ENCODE measurements around the gene FBXL15.

The FBXL15 gene

DNA sequence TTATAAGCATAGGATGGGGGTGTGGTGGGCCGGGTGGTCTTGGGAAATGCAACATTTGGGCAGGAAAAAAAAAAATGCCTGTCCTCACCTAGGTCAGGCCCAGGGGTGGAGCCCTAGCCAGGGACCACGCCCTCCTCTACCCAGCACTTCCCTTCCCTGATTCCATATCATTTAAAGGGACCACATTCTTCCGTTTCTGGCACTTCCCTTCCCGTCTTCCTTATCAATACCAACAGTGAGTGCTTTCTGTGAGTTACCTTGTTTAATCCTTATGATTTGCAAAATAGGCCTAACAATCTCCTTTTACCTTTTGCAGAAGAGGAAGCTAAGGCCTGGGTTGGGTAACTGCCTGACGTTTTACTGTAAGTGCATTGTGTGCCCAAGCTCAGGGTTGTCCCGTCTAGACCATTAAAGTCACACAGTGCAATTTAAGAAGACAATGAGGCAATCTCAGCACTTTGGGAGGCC is 47.4 kb downstream of the FBXL15 start:
- DNase-seq (ENCODE audit: low read depth): no peak
- TF ChIP-seq, protein P1, sequence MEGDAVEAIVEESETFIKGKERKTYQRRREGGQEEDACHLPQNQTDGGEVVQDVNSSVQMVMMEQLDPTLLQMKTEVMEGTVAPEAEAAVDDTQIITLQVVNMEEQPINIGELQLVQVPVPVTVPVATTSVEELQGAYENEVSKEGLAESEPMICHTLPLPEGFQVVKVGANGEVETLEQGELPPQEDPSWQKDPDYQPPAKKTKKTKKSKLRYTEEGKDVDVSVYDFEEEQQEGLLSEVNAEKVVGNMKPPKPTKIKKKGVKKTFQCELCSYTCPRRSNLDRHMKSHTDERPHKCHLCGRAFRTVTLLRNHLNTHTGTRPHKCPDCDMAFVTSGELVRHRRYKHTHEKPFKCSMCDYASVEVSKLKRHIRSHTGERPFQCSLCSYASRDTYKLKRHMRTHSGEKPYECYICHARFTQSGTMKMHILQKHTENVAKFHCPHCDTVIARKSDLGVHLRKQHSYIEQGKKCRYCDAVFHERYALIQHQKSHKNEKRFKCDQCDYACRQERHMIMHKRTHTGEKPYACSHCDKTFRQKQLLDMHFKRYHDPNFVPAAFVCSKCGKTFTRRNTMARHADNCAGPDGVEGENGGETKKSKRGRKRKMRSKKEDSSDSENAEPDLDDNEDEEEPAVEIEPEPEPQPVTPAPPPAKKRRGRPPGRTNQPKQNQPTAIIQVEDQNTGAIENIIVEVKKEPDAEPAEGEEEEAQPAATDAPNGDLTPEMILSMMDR (conservative IDR thresholded peaks at IDR 0.05; ENCODE audit: low read depth, low read length): no peak

DNA sequence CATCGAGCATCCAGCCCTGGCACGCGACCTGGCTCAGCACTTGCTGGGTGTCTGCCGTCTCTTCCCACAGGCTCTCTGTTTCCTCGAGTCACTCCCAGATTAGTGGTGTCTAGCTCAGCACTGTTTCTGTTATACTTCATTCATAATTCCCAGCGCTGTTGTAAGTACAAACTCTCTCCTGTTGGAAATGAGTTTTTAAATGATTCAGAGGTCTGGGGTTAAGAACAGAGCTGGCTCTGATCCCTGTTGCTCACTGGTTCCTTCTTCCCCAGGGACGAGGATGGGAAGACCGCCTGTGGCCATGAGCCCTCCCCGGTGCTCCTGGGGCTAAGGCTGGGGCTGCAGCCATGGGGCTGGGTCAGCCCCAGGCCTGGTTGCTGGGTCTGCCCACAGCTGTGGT is 48.0 kb downstream of the FBXL15 start:
- no peak for DNase-seq (ENCODE audit: low read depth)
- H3K4me3 ChIP-seq (ENCODE audit: low read length): no peak overlapping the region

More for the DNA sequence above, 47.4 kb downstream of the FBXL15 start:
- H3K4me3 ChIP-seq (ENCODE audit: low read length): no peak overlapping the region

DNA sequence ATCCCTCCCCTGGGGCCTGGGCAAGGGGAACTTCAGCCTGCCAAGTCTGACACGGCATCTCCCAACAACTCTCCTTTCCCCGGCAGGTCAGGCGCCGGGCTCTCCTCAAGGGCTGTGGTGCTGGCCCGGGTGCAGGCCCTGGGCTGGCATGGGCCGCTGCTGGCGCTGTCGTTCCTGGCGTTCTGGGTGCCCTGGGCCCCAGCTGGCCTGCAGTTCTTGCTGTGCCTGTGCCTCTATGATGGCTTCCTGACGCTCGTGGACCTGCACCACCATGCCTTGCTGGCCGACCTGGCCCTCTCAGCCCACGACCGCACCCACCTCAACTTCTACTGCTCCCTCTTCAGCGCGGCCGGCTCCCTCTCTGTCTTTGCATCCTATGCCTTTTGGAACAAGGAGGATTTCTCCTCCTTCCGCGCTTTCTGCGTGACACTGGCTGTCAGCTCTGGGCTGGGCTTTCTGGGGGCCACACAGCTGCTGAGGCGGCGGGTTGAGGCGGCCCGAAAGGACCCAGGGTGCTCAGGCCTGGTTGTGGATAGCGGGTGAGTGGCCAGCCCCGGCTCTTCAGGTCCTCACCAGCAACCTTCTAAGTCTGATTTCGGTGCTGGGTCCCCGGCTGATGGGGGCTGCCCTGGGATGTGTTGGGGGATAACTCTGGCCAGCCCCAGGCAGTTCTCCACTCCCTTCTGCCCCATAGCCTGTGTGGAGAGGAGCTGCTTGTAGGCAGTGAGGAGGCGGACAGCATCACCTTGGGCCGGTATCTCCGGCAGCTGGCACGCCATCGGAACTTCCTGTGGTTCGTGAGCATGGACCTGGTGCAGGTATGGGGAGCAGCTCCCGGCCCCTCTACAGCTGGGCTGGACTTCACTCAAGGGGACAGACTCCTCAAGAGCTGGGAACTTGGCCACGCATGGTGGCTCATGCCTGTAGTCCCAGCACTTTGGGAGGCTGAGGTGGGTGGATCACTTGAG is 50.2 kb downstream of the FBXL15 start:
- H3K4me3 ChIP-seq (ENCODE audit: low read length): no peak overlapping the region
- TF ChIP-seq, protein P1 (conservative IDR thresholded peaks at IDR 0.05; ENCODE audit: low read depth, low read length): no peak
- no peak for DNase-seq (ENCODE audit: low read depth)

More for the DNA sequence above, 48.0 kb downstream of the FBXL15 start:
- TF ChIP-seq, protein P1 (conservative IDR thresholded peaks at IDR 0.05; ENCODE audit: low read depth, low read length): no peak
